Measurements from ENCODE around the gene PCP2. TPM values are rescaled to one million over a fixed set of nuclear protein-coding genes. Genes with fewer than 3 reads are reported as not detected.

Gene PCP2
- total RNA-seq, 2 donors from 2014 or later: 0.32 TPM; not detected in 1

DNA sequence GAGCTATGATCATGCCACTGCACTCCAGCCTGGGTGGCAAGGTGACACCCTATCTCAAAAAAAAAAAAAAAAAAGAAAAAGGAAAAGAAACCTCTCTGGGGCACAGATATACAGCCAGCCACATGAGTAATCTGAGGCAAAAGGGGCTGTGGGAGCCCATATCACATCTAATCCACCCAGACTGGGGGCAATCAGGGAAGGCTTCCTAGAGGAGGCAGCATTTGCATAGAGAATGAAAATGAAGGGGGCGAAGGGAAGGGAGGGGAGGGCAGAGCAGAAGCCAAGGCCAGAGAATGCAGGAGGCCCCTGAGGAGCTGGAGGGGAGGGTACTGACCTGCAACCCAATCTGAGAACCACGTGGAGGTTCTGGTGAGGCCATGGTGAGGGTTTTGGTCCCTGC, 16.6 kb upstream of the PCP2 start:
- Histone ChIP-seq H3K27ac (no peak overlapping the region), H3K9me3 (no peaks in the 10 kb centered on the region), H3K4me1 (no peaks in the 10 kb centered on the region), H3K36me3 (no peaks in the 10 kb centered on the region), H3K9ac (ENCODE audit: low read depth in 2 of 2, low read length in 2 of 2) (no peak overlapping the region), H3K4me3 (no peak overlapping the region), H3K27me3 (no peaks in the 10 kb centered on the region)
- intact Hi-C loops (cut with DNase I): no loop called here
- no peak for DNase-seq
- TF ChIP-seq, protein P1, sequence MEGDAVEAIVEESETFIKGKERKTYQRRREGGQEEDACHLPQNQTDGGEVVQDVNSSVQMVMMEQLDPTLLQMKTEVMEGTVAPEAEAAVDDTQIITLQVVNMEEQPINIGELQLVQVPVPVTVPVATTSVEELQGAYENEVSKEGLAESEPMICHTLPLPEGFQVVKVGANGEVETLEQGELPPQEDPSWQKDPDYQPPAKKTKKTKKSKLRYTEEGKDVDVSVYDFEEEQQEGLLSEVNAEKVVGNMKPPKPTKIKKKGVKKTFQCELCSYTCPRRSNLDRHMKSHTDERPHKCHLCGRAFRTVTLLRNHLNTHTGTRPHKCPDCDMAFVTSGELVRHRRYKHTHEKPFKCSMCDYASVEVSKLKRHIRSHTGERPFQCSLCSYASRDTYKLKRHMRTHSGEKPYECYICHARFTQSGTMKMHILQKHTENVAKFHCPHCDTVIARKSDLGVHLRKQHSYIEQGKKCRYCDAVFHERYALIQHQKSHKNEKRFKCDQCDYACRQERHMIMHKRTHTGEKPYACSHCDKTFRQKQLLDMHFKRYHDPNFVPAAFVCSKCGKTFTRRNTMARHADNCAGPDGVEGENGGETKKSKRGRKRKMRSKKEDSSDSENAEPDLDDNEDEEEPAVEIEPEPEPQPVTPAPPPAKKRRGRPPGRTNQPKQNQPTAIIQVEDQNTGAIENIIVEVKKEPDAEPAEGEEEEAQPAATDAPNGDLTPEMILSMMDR (IDR thresholded peaks at IDR 0.05): no peak

DNA sequence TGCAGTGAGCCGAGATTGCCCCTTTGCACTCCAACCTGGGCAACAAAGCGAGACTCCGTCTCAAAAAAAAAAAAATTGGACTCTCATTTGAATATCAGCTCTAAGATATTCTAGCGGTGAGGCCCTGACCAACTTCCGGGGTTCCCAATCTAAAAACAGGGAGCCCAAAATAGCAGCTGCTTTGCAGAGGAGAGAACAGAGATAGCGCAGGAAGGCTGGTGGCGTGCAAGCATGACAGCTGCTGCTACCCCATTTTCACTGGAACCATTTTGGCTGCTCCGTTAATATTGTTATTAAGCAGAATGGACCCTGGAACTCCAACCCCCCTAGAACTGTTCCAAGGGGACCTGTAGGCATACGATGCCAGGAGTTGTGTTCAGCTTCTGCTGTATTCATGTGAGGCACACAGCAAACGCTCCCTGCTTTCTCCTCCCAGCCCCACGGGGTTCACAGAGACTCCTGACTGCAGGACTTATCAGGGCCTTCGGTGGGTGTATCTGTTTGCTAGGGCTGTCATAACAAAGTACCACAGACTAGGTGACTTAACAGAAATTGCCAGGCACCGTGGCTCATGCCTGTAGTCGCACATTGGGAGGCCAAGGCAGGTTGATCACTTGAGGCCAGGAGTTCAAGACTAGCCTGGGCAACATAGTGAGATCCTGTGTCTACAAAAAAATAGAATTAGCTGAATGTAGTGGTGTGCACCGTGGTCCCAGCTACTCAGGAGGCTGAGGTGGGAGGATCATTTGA, 14.9 kb upstream of the PCP2 start:
- TF ChIP-seq, protein P1 (IDR thresholded peaks at IDR 0.05): no peak
- no peak for DNase-seq
- H3K36me3 ChIP-seq: no peaks in the 10 kb centered on the region
- no peak overlapping the region for H3K27ac ChIP-seq
- no peaks in the 10 kb centered on the region for H3K4me1 ChIP-seq
- no peak overlapping the region for H3K4me3 ChIP-seq
- intact Hi-C loops (cut with DNase I): no loop called here
- H3K9ac ChIP-seq (ENCODE audit: low read depth in 2 of 2, low read length in 2 of 2): no peak overlapping the region
- no peaks in the 10 kb centered on the region for H3K9me3 ChIP-seq
- H3K27me3 ChIP-seq: no peaks in the 10 kb centered on the region

DNA sequence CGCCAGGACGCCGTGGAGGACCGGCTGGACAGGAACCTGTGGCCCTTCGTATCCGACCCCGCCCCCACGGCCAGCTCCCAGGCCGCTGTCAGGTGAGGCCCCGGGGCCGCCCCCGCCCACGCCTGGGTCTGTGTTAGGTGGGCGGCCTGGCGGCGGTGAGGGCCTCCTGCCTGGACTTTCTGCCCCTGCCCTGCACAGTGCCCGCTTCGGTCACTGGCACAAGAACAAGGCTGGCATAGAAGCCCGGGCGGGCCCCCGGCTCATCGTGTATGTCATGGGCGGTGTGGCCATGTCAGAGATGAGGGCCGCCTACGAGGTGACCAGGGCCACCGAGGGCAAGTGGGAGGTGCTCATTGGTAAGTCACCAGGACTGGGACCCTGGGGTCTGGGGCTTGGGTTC, 13.6 kb upstream of the PCP2 start:
- intact Hi-C loops (cut with DNase I): no loop called here
- no peaks in the 10 kb centered on the region for H3K9me3 ChIP-seq
- no peak overlapping the region for H3K9ac ChIP-seq (ENCODE audit: low read depth in 2 of 2, low read length in 2 of 2)
- H3K27ac ChIP-seq: no peak overlapping the region
- DNase-seq: no peak
- H3K4me3 ChIP-seq: no peak overlapping the region
- no peaks in the 10 kb centered on the region for H3K27me3 ChIP-seq
- H3K4me1 ChIP-seq: no peaks in the 10 kb centered on the region
- TF ChIP-seq, protein P1 (IDR thresholded peaks at IDR 0.05): no peak
- no peaks in the 10 kb centered on the region for H3K36me3 ChIP-seq

DNA sequence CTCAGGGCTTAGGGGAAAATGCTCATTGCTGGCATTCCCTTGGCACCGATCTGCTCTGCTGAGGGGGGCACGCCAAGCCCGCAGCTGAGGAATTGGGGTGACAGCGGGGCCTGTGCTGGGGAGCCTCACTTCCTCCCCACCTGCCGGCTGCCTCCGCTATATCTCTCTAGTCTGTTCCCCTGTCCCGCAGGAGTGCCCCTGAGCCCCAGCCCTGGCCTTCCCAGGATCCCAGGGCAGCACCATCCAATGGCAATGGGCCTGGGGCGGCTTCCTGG, 12.8 kb upstream of the PCP2 start:
- no peak overlapping the region for H3K9ac ChIP-seq (ENCODE audit: low read depth in 2 of 2, low read length in 2 of 2)
- no peaks in the 10 kb centered on the region for H3K9me3 ChIP-seq
- H3K27me3 ChIP-seq: no peaks in the 10 kb centered on the region
- no peak for DNase-seq
- H3K4me1 ChIP-seq: no peaks in the 10 kb centered on the region
- intact Hi-C loops (cut with DNase I): no loop called here
- TF ChIP-seq, protein P1 (IDR thresholded peaks at IDR 0.05): no peak
- no peak overlapping the region for H3K27ac ChIP-seq
- no peak overlapping the region for H3K4me3 ChIP-seq
- H3K36me3 ChIP-seq: no peaks in the 10 kb centered on the region

DNA sequence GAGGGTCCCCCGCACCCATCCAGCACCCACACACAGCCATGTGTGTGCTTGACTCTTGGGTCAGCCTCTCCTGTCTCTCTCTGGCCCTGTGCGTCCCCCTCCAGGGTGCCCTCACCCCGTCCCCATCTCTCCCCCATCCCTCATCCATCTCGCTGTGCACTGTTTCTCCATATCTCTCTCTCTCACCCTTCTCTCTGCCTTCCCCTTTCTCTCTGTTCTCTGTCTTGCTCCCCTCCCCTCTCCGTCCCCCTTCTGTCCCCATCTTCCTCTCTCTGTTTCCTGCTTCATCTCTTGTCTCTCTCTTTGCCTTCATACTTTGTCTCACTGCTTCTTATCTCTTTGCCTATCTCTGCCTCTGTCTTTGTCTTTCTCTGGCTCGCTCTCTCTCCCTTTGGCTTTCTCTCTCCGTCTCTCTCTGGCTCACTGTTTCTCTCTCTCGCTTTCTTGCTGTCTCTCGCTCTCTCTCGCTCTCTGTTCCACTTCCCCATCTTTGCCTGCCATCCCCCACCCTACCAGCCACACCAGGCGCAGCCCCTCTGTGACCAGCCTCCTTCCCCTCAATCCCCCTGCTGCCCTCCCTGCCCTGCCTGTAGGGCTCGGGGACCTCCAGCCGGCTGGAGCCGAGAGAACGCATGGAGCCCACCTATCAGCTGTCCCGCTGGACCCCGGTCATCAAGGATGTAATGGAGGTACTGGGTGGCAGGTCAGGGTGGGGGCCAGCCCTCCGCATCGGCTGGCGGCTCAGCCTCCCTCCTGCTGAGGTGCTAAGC, 12.3 kb upstream of the PCP2 start:
- Histone ChIP-seq H3K27me3 (no peaks in the 10 kb centered on the region), H3K9me3 (no peaks in the 10 kb centered on the region), H3K27ac (no peak overlapping the region), H3K4me3 (no peak overlapping the region), H3K36me3 (no peaks in the 10 kb centered on the region), H3K9ac (ENCODE audit: low read depth in 2 of 2, low read length in 2 of 2) (no peak overlapping the region), H3K4me1 (no peaks in the 10 kb centered on the region)
- TF ChIP-seq, protein P1 (IDR thresholded peaks at IDR 0.05): no peak
- intact Hi-C loops (cut with DNase I): no loop called here
- DNase-seq: no peak
